GM18505 (cell line): ENCODE results near the gene CYP4V2.

Source experiments
- ATAC-seq: cut with Tn5 transposase; IDR thresholded peaks from one replicate; pipeline ENCODE4 v1.9.1; 2021; ENCODE audit not compliant: unreplicated experiment
- POLR2A ChIP-seq: IDR thresholded peaks from 4 replicates; pipeline ENCODE4 v1.6.1; 2011; ENCODE audit warnings: borderline replicate concordance; ENCODE audit not compliant: insufficient read depth, insufficient read length; ENCODE audit errors: extremely low read depth

CYP4V2 gene

DNA sequence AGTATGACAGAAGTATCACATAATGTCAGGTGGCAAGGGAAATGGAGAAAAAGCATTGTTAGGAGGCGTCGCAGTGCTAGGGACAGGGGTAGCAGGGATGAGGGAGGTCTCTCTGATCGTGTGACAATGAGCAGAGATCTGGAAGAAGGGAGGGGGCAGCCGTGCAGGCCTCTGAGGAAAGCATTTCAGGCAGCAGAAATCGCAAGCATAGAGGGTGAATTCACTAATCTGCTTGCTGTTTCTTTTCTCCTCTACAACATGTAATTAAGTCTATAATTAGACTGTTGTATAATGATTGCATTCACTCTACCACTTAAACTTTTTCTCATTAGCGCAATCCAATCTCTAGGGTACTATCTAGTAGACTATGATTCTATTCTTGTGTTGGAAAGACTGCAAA is 9.1 kb downstream of the CYP4V2 start:
- no peak for TF ChIP-seq POLR2A
- ATAC-seq, result no peak

DNA sequence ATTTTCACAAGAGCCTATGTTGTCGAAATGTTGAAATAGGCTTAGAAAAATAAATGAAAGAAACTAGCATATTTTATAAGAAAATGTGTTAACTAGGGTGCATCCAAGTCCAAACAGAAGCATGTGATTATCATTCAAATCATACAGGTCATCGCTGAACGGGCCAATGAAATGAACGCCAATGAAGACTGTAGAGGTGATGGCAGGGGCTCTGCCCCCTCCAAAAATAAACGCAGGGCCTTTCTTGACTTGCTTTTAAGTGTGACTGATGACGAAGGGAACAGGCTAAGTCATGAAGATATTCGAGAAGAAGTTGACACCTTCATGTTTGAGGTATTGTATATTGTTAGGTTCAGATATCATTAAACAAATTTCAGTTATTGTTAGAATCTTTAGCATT is 9.6 kb downstream of the CYP4V2 start:
- TF ChIP-seq POLR2A, result no peak
- no peak for ATAC-seq

DNA sequence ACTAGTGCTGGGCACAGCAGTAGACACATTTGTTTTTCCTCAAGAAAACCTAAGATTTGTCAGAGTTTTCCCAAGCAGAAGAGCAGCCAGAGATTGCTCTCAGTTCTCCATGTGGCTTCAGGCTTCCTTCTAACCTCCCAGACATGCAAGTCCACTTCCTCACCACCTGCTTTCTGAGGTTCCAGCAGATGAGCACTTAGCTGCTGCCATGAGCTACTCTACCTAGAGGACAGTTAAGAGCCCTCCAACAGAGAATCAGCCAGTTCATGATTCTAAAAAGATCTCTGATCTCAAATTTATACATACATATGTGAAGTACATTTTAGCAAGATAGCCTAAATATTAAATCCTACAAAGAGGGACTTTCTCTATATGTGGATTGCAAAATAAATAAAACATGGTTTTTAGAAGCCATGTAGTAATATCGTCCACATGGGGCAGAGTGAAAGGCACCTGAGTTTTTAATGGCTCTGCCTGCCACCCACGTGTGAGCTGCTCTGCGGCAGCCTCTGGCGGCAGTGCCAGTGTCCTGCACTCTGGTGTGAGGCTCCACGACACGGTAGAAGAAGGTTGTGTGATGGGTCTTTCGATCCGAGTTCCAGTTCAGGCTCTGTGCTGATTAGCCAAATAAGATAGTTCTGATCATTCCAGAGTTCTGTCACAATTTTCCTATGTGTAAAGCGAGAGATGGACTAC is 10.3 kb downstream of the CYP4V2 start:
- ATAC-seq, result peak; percentile 98
- TF ChIP-seq POLR2A, result no peak

DNA sequence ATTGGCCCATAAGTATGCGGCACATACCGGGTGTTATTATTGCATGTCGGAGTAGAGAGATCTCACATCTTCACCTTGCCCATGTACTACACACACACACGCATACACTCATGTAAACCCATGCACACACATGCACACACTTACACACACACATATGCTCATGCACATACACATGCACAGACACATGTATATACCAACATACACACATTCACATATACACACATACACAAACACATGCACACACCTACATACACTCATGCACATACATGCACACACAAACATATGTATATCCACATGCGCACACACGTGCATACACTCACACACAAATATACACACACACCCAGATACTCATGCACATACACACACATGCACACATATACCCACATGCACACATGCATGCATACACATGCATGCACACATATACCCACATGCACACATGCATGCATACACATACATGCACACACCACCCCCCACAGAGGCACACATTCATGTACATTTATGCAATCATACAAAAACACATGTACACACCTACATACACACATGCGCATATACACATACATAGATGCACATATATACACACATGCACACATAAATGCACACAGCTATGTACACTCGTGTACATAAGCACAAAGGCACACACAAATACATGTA is 11.2 kb downstream of the CYP4V2 start:
- ATAC-seq, result no peak
- no peak for TF ChIP-seq POLR2A

DNA sequence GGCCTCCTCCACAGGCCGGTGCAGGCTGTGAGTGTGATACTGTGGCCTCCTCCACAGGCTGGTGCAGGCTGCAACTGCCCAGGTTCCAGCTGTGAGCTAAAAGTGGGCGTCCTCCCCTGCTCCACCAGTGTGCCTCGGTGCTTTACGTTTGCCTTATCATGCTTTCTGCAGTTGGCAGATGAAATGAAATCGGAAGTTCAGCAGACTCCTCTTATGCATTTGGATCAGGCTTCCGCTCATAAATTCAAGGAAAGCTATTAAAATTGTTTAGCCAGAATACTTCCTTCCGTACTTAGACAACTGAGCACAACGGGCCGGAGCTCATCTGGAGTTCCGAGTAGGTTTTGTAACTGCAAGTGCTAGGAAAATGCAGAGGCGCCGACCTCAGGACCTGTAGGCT is 12.0 kb downstream of the CYP4V2 start:
- no peak for TF ChIP-seq POLR2A

DNA sequence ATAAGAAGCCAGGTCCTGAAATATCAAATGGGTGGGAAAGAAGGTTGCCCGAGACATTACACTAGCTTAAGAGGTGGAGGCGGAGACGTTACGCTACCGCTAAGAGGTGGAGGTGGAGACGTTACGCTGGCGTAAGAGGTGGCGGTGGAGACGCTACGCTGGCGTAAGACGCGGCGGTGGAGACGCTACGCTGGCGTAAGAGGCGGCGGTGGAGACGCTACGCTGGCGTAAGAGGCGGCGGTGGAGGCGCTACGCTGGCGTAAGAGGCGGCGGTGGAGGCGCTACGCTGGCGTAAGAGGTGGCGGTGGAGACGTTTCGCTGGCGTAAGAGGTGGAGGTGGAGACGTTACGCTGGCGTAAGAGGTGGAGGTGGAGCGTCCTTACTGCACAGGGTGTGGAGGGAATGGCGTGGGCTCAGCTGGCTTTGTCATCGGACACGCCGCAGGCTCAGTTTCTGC is 12.8 kb downstream of the CYP4V2 start:
- no peak for TF ChIP-seq POLR2A
- no peak for ATAC-seq

More for the DNA sequence above, 12.0 kb downstream of the CYP4V2 start:
- ATAC-seq, result no peak

DNA sequence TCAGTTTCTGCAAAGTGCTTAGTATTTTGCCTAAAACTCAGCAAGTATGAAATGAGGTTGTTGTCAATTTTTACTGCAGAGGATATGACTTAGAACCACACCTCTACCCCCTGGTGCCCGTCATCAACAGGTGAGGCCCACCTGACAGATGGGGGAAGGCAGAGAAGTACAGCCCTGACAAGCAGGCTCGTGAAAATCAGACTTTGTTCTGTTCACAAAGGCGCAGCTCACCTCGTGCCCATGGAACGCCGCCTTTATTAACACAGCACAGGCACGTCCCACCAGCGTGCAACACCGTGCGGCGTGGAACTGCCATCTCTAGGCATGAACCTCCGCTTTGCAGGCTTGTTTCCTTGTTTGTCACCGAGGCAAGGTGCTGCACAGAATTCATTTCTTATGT is 13.3 kb downstream of the CYP4V2 start:
- TF ChIP-seq POLR2A, result no peak
- no peak for ATAC-seq

DNA sequence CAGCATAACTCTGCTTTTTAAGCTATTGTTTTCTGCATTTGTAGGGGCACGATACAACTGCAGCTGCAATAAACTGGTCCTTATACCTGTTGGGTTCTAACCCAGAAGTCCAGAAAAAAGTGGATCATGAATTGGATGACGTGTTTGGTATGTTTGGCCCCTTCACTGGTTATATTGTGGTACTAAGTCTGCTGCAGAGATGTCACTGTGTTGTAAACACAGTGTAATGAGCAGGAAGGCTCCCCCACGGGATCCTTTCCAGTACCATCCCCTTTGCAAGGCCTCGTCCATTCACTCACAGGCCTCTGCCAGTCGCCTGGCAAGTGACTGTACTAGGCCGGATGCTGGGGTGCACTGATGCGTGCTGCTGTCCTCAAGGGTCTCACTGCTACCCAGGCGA is 13.8 kb downstream of the CYP4V2 start:
- no peak for ATAC-seq
- no peak for TF ChIP-seq POLR2A

DNA sequence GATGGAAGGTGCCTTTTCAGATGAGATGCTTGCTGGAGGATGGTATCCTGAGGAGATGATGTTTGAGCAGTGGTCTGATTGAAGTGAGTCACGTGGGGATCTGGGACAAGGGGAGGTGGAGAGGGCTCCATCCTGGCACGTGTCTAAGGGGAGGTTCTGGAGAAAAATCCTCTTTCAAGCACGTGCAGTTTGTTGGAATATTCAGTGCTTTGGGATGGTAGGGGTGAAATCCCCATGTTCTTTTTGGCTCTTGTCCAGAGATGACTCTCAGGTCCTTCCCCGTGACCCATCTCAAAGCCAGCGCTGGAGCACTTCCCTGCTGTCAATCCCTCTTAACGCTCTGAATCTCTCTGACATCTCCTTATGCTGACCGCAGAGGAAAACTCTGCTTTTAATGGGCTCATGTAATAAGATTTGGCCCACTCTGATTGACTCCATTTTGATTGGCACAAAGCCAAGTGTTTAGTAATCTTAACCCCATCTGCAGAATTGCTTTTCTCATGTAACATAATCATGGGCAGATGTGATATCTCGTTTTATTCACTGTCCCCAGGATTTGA is 25.2 kb downstream of the CYP4V2 start:
- no peak for ATAC-seq
- no peak for TF ChIP-seq POLR2A

DNA sequence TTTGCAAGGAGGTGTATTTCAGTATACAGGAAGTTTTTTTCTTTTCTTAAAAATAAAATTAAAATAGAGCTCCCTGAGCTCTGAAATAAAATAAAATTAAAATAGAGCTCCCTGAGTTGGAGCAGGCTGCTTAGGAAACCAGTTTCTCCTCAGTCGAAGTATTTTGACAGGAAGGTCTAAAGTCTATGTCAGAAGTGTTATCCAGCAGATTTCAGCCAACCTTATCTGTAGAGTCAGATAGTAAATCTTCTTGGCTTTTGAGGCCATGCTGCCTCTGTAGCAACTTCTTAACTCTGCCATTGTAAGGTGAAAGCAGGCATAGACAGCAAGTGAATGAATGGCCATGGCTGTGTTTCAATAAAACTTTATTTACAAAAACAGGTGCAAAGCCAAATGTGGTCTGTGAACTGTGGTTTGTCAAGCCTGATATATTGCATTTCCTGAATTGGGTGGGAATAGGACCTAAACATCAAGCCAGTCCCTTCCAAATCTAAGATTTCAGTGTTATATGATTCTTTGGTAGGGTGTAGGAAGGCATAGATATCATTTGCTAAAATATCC is 26.4 kb downstream of the CYP4V2 start:
- no peak for TF ChIP-seq POLR2A
- no peak for ATAC-seq

DNA sequence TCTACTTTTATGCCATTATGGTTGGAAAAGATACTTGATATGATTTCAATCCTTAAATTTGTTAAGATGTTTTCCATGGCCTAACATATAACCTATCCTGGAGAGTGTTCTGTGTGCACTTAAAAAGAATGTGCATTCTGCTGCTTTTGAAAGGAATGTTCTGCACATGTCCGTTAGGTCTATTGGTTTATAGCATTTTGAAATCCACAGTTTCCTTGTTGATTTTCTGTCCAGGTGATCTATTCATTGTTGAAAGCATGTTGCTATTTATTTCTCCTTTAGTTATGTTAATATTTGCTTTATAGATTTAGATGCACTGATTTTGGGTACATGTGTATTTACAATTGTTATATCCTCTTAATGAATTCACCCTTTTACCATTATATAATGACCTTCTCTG is 30.3 kb downstream of the CYP4V2 start:
- TF ChIP-seq POLR2A, result no peak
- ATAC-seq, result no peak

DNA sequence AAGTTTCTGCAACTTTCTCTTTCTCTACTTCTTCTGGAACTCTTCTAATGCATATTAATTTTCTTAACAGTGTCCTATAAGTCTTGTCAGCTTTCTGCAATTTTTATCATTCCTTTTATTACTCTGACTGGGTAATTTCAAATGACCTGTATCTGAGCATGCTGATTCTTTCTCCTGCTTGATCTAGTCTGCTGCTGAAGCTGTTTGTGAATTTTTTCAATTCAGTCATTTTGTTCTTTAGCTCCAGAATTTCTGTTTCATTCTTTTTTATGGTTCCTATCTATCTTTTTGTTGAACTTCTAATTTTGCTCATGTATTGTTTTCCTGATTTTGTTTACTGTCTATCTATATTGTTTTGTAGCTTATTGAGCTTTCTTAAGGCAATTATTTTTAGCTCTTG is 34.5 kb downstream of the CYP4V2 start:
- no peak for ATAC-seq
- TF ChIP-seq POLR2A, result no peak

DNA sequence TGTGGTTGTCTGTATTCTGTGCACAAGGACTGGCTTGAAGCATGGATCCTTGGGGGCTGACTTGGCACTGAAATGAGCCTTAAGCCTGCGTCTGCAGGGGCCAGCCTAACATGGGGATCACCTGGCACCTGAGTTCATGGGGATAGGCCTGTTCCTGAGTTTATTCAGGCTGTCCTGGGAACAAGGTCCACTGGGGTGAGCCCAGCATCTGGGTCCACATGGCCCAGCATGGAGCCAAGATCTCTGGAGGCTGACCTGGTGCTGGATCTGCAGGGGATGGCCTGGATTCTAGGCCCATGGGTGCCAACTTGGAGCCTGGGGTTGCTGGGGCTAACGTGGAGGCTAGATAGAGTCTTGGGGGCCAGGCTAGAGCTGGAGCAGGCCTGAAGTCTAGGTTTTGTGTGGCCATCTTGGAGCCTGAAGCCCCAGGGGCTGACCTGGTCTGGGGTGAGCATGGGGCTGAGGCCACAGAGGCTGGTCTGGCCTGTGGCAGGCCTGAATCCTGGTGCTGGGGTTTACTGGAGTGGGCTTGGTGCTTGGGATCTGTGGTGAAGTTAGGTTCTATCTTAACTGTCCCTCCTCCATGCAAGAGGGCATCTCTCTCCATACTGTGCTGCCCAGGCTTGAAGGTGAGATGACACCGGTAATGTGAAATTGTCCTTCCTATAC is 35.3 kb downstream of the CYP4V2 start:
- ATAC-seq, result no peak
- TF ChIP-seq POLR2A, result no peak
